ENCODE results near the gene IRF2.
A peak's percentile ranks its signal among the peaks of the same experiment; 100 is the strongest.

The IRF2 gene

GRCh38 chr4:184368290-184368689 lies 106.1 kb downstream of the IRF2 start:
- DNase-seq (ENCODE audit: low spot score), result no peak

- no peak for DNase-seq (ENCODE audit: low spot score)
Observed at GRCh38 chr4:184364100-184364921, 110.0 kb downstream of the IRF2 start.

GRCh38 chr4:184363258-184363657 lies 111.1 kb downstream of the IRF2 start:
- no peak for DNase-seq (ENCODE audit: low spot score)

GRCh38 chr4:184362396-184362795 lies 112.0 kb downstream of the IRF2 start:
- DNase-seq (ENCODE audit: low spot score), result no peak

GRCh38 chr4:184361443-184361842 lies 112.9 kb downstream of the IRF2 start:
- no peak for DNase-seq (ENCODE audit: low spot score)

- no peak for DNase-seq (ENCODE audit: low spot score)
Observed at GRCh38 chr4:184359888-184360287, 114.5 kb downstream of the IRF2 start.

- DNase-seq (ENCODE audit: low spot score), result no peak
Observed at GRCh38 chr4:184358521-184359232, 115.7 kb downstream of the IRF2 start.

- DNase-seq (ENCODE audit: low spot score), result peak; percentile 32
Observed at GRCh38 chr4:184357772-184358171, 116.6 kb downstream of the IRF2 start.

GRCh38 chr4:184357165-184357564 lies 117.2 kb downstream of the IRF2 start:
- DNase-seq (ENCODE audit: low spot score), result no peak

GRCh38 chr4:184356366-184356765 lies 118.0 kb downstream of the IRF2 start:
- DNase-seq (ENCODE audit: low spot score), result no peak

GRCh38 chr4:184355857-184356256 lies 118.5 kb downstream of the IRF2 start:
- DNase-seq (ENCODE audit: low spot score), result no peak

- peak; percentile 21 for DNase-seq (ENCODE audit: low spot score)
Observed at GRCh38 chr4:184355111-184355604, 119.2 kb downstream of the IRF2 start.

GRCh38 chr4:184352891-184353290 lies 121.5 kb downstream of the IRF2 start:
- no peak for DNase-seq (ENCODE audit: low spot score)

- no peak for DNase-seq (ENCODE audit: low spot score)
Observed at GRCh38 chr4:184351560-184352451, 122.5 kb downstream of the IRF2 start.

GRCh38 chr4:184350964-184351363 lies 123.4 kb downstream of the IRF2 start:
- DNase-seq (ENCODE audit: low spot score), result no peak

- DNase-seq (ENCODE audit: low spot score), result no peak
Observed at GRCh38 chr4:184350213-184350817, 124.0 kb downstream of the IRF2 start.

- DNase-seq (ENCODE audit: low spot score), result no peak
Observed at GRCh38 chr4:184349283-184350039, 124.9 kb downstream of the IRF2 start.

- no peak for DNase-seq (ENCODE audit: low spot score)
Observed at GRCh38 chr4:184348311-184349233, 125.8 kb downstream of the IRF2 start.

- DNase-seq (ENCODE audit: low spot score), result no peak
Observed at GRCh38 chr4:184347251-184348239, 126.8 kb downstream of the IRF2 start.
